Smooth muscle cell (in vitro differentiated cells): ENCODE measurements around the gene THAP4. TPM values are rescaled to one million over a fixed set of nuclear protein-coding genes. Genes with fewer than 3 reads are reported as not detected.
A peak's percentile ranks its signal among the peaks of the same experiment; 100 is the strongest.
"Not testable (repeated sequence)": the region's sequence is repeated elsewhere in the genome, so short reads cannot be mapped to it uniquely, and the experiment has no call there.

Source experiments
- DNase-seq: peaks from one replicate; lab custom pipeline; 2025; ENCODE audit not compliant: unreplicated experiment; lab: John Stamatoyannopoulos, UW
- H2AFZ ChIP-seq: fragments of 200-600 bp; sonication (generic); 2 replicates; pipeline ENCODE4 v1.6.0; 2016; ENCODE audit warnings: antibody characterized with exemption, low read depth, mild to moderate bottlenecking
- H3F3A ChIP-seq: fragments of 200-600 bp; sonication (generic); 2 replicates; pipeline ENCODE4 v1.6.0; 2017; ENCODE audit warnings: antibody characterized with exemption, low read depth
- H3K27ac ChIP-seq: fragments of 200-600 bp; sonication (generic); 2 replicates; pipeline ENCODE4 v1.5.1; 2016; ENCODE audit warnings: low read depth, mild to moderate bottlenecking
- H3K27me3 ChIP-seq: fragments of 200-600 bp; sonication (generic); 2 replicates; pipeline ENCODE4 v1.6.1; 2016; ENCODE audit warnings: low read depth, mild to moderate bottlenecking
- H3K36me3 ChIP-seq: fragments of 200-600 bp; sonication (generic); 2 replicates; pipeline ENCODE4 v1.5.1; 2016; ENCODE audit warnings: low read depth
- H3K4me1 ChIP-seq: fragments of 200-600 bp; sonication (generic); 2 replicates; pipeline ENCODE4 v1.5.1; 2016; ENCODE audit warnings: low read depth
- H3K4me2 ChIP-seq: fragments of 200-600 bp; sonication (generic); 2 replicates; pipeline ENCODE4 v1.6.0; 2016; ENCODE audit warnings: mild to moderate bottlenecking
- H3K4me3 ChIP-seq: fragments of 200-600 bp; sonication (generic); 2 replicates; pipeline ENCODE4 v1.5.1; 2016; ENCODE audit warnings: mild to moderate bottlenecking
- H3K79me2 ChIP-seq: fragments of 200-600 bp; sonication (generic); 2 replicates; pipeline ENCODE4 v1.6.0; 2016; ENCODE audit warnings: low read depth, mild to moderate bottlenecking
- H3K9ac ChIP-seq: fragments of 200-600 bp; sonication (generic); 2 replicates; pipeline ENCODE4 v1.6.0; 2016; ENCODE audit warnings: low read depth
- H3K9me3 ChIP-seq: fragments of 200-600 bp; sonication (generic); replicated peaks from 2 replicates; pipeline ENCODE4 v1.5.1; 2016; ENCODE audit warnings: low read depth
- H4K20me1 ChIP-seq: fragments of 200-600 bp; sonication (generic); 2 replicates; pipeline ENCODE4 v1.6.0; 2016; ENCODE audit warnings: low read depth
- CTCF ChIP-seq: fragments of 200-600 bp; sonication (generic); IDR thresholded peaks from 2 replicates; pipeline ENCODE4 v1.5.1; 2017; ENCODE audit warnings: borderline replicate concordance, mild to moderate bottlenecking, antibody characterized with exemption; ENCODE audit not compliant: insufficient read depth, poor library complexity, severe bottlenecking
- WGBS: methylation state at CpG from one replicate; pipeline ENCODE4 v1.1.7; 2016; ENCODE audit warnings: low lambda C conversion rate; 5-methylcytosine and 5-hydroxymethylcytosine counted together
- polyA plus RNA-seq: library from polyadenylated mRNA; unstranded; fragments of >200 nt; fragmentation: Nextera tagmentation; extraction: Ambion mirVana; gene quantifications from 2 replicates; pipeline ENCODE4 v1.2.1, GENCODE V29; 2016
- total RNA-seq: library from RNA; depleted of rRNA; stranded (reverse); fragments of >200 nt; gene quantifications from 2 replicates; pipeline ENCODE4 v1.2.3, GENCODE V29; 2014

THAP4 gene
- total and polyA plus RNA-seq, 2 experiments from 2014 or later: 23.1 to 38.8 TPM

- no peaks in the 10 kb centered on the region for H3K27me3 ChIP-seq
Measured at GRCh38 chr2:241566468-241566867, 70.5 kb downstream of the THAP4 start.

DNA sequence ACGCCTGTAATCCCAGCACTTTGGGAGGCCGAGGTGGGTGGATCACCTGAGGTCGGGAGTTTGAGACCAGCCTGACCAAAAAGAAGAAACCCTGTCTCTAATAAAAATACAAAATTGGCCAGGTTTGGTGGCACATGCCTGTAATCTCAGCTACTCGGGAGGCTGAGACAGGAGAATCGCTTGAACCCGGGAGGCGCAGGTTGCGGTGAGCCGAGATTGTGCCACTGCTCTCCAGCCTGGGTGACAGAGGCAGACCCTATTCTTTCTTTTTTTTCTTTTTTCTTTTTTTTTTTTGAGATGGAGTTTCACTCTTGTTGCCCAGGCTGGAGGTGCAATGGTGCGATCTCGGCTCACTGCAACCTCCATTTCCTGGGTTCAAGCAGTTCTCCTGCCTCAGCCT, 70.9 kb downstream of the THAP4 start:
- peaks cover 56% of the 10 kb centered on the region for H3K79me2 ChIP-seq
- H3K27ac ChIP-seq, H3K36me3 ChIP-seq, H3K4me2 ChIP-seq, H3K9me3 ChIP-seq, H3K4me3 ChIP-seq, H3F3A ChIP-seq, H3K9ac ChIP-seq, H3K27me3 ChIP-seq, H2AFZ ChIP-seq, DNase-seq: not testable (repeated sequence)
- peaks cover 62% of the 10 kb centered on the region for H4K20me1 ChIP-seq
- WGBS: 96% methylated on average over 11 of the region's 11 CpGs
- H3K4me1 ChIP-seq: peaks cover 13% of the 10 kb centered on the region

More at GRCh38 chr2:241566468-241566867, 70.5 kb downstream of the THAP4 start:
- WGBS: 100% methylated on average over 3 of the region's 7 CpGs
- Histone ChIP-seq H3K79me2 (peaks cover 56% of the 10 kb centered on the region), H3K9ac (no peak overlapping the region), H2AFZ (no peak overlapping the region), H3K9me3 (no peaks in the 10 kb centered on the region), H3K36me3 (no peaks in the 10 kb centered on the region), H3K4me3 (no peak overlapping the region), H3F3A (peaks cover 10% of the 10 kb centered on the region), H3K27ac (no peak overlapping the region), H4K20me1 (peaks cover 65% of the 10 kb centered on the region), H3K4me1 (peaks cover 13% of the 10 kb centered on the region), H3K4me2 (no peak overlapping the region)
- no peak for TF ChIP-seq CTCF
- DNase-seq: no peak

DNA sequence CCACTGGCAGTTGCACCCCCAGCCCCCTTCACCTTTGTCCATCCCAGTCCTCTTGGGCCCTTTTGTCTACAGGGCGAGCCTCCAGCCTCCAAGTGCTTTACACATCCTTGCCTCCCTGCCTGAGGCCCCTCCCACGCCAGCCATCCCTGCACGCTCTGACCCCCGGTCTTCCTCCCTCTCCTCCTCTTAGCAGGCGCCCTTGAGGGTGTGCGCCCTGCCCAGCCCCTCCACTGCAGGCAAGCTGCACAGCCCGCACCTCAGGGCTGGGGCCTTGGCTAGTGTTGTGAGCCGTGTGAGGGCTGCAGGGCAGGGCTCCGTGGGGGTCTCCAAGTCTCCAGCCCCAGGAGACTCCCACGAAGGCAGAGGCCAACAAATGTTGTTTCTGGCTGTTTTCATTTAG, 71.5 kb downstream of the THAP4 start:
- H3K9me3 ChIP-seq: no peaks in the 10 kb centered on the region
- H2AFZ ChIP-seq: no peak overlapping the region
- H3K27ac ChIP-seq: peak overlapping the region; percentile 60
- DNase-seq: no peak
- peak overlapping the region; percentile 85 for H3K4me2 ChIP-seq
- no peaks in the 10 kb centered on the region for H3K36me3 ChIP-seq
- H4K20me1 ChIP-seq: peaks cover 68% of the 10 kb centered on the region
- peaks cover 17% of the 10 kb centered on the region for H3K4me1 ChIP-seq
- peaks cover 58% of the 10 kb centered on the region for H3K79me2 ChIP-seq
- no peak overlapping the region for H3K9ac ChIP-seq
- no peak for TF ChIP-seq CTCF
- no peak overlapping the region for H3K4me3 ChIP-seq
- no peaks in the 10 kb centered on the region for H3K27me3 ChIP-seq
- 79% methylated on average over 10 of the region's 10 CpGs for WGBS
- peaks cover 6% of the 10 kb centered on the region for H3F3A ChIP-seq

GRCh38 chr2:241564596-241565410, 72.2 kb downstream of the THAP4 start:
- Histone ChIP-seq H3K4me1 (peaks cover 23% of the 10 kb centered on the region), H3K9ac (peak overlapping the region; percentile 43), H3K27ac (peak overlapping the region; percentile 93), H3K4me3 (peak overlapping the region; percentile 21), H3K36me3 (no peaks in the 10 kb centered on the region), H3K9me3 (no peaks in the 10 kb centered on the region), H3K27me3 (no peaks in the 10 kb centered on the region), H4K20me1 (peaks cover 70% of the 10 kb centered on the region), H3F3A (peaks cover 11% of the 10 kb centered on the region), H2AFZ (no peak overlapping the region), H3K79me2 (peaks cover 61% of the 10 kb centered on the region), H3K4me2 (peak overlapping the region; percentile 85)
- WGBS: 31% methylated on average over 36 of the region's 36 CpGs
- TF ChIP-seq CTCF: no peak
- peak; percentile 80 for DNase-seq
